GM12878 (cell line): ENCODE data around the gene FTCDNL1. TPM values are rescaled to one million over a fixed set of nuclear protein-coding genes. Genes with fewer than 3 reads are reported as not detected.

Source experiments
- ATAC-seq: fragments of 200-7000 bp; cut with Tn5 transposase; 3 replicates; pipeline ENCODE4 v1.9.1; 2020; ENCODE audit warnings: mild to moderate bottlenecking, moderate library complexity
- BruUV-seq: library from RNA; stranded (reverse); fragments of 400-500 nt; replicated peaks from 2 replicates; lab custom pipeline; 2021; lab: Mats Ljungman, UMichigan
- CTCF ChIA-PET: fragments of 300-600 bp; sonication (Branson Sonifier 250); formaldehyde crosslinking; extraction: SDS; loops from one replicate; lab custom pipeline; 2021; ENCODE audit warnings: inconsistent platforms; lab: Yijun Ruan, JAX
- POLR2A ChIA-PET: fragments of 350-600 bp; formaldehyde crosslinking; extraction: SDS; loops from one replicate; lab custom pipeline; 2021; ENCODE audit warnings: inconsistent platforms; lab: Charles Lee
- RAD21 ChIA-PET: fragments of 300-600 bp; sonication (Branson Sonifier 250); formaldehyde crosslinking; loops from one replicate; lab custom pipeline; 2023; ENCODE audit warnings: antibody characterized with exemption; ENCODE audit not compliant: unreplicated experiment; lab: Charles Lee
- SMC1A ChIA-PET: fragments of 300-600 bp; sonication (Branson Sonifier 250); formaldehyde crosslinking; loops from one replicate; lab custom pipeline; 2023; ENCODE audit not compliant: unreplicated experiment, uncharacterized antibody; lab: Charles Lee
- DNase-seq: peaks from one replicate; pipeline ENCODE4 v3.0.0-alpha.2; 2011; ENCODE audit warnings: low read depth, low spot score
- FAIRE-seq: peaks from 3 replicates; lab custom pipeline; 2011; peaks lifted over from hg19 to GRCh38; lab: Jason Lieb, UNC
- H2AFZ ChIP-seq: 2 replicates; pipeline ENCODE4 v1.6.0; 2011; ENCODE audit warnings: low read depth, low read length, control low read depth; ENCODE audit not compliant: control insufficient read depth
- H3K27ac ChIP-seq: 2 replicates; pipeline ENCODE4 v1.5.1; 2011; ENCODE audit warnings: control low read depth; ENCODE audit not compliant: control insufficient read depth, insufficient read depth
- H3K27me3 ChIP-seq, 2 experiments: replicated peaks in 1 of 2; 2 replicates each; pipeline versions ENCODE4 v1.6.0 to v1.6.1; 2011; ENCODE audit warnings: low read length in 1 of 2; ENCODE audit not compliant: control insufficient read depth in 2 of 2, insufficient read depth in 2 of 2
- H3K36me3 ChIP-seq, 2 experiments: 2 replicates each; pipeline ENCODE4 v1.5.1; 2011; ENCODE audit warnings: low read length in 1 of 2; ENCODE audit not compliant: control insufficient read depth in 2 of 2, insufficient read depth in 2 of 2
- H3K4me1 ChIP-seq: 2 replicates; pipeline ENCODE4 v1.6.1; 2011; ENCODE audit warnings: mild to moderate bottlenecking, low read length, moderate library complexity, mixed read lengths; ENCODE audit not compliant: control insufficient read depth, insufficient read depth
- H3K4me2 ChIP-seq: 2 replicates; pipeline ENCODE4 v1.6.0; 2011; ENCODE audit warnings: control low read depth; ENCODE audit not compliant: control insufficient read depth, insufficient read depth
- H3K4me3 ChIP-seq: fragments of 200-600 bp; sonication (generic); 2 replicates; pipeline ENCODE4 v1.5.1; 2016
- H3K79me2 ChIP-seq: 2 replicates; pipeline ENCODE4 v1.6.0; 2011; ENCODE audit warnings: low read length; ENCODE audit not compliant: control insufficient read depth, insufficient read depth
- H3K9ac ChIP-seq: 2 replicates; pipeline ENCODE4 v1.8.0; 2011; ENCODE audit warnings: low read length, control low read depth, mixed read lengths; ENCODE audit not compliant: control insufficient read depth, insufficient read depth
- H3K9me3 ChIP-seq: replicated peaks from 3 replicates; pipeline ENCODE4 v1.5.1; 2011; ENCODE audit warnings: mild to moderate bottlenecking, low read length; ENCODE audit not compliant: control insufficient read depth, insufficient read depth
- H4K20me1 ChIP-seq: 2 replicates; pipeline ENCODE4 v1.6.0; 2011; ENCODE audit not compliant: control insufficient read depth, insufficient read depth
- ATF3 ChIP-seq: IDR thresholded peaks from 2 replicates; pipeline ENCODE4 v1.6.1; 2011; ENCODE audit warnings: low read depth, mild to moderate bottlenecking, low read length, moderate library complexity, borderline replicate concordance; ENCODE audit errors: extremely low read depth
- CBX5 ChIP-seq: sonication (generic); IDR thresholded peaks from 2 replicates; pipeline ENCODE4 v1.6.1; 2016; ENCODE audit warnings: low read depth, moderate library complexity, mild to moderate bottlenecking, inconsistent platforms
- CEBPB ChIP-seq, 2 experiments: fragments of 150-350 bp in 1 of 2; IDR thresholded peaks; 2 replicates each; pipeline ENCODE4 v1.6.1; 2012 to 2014; ENCODE audit warnings: low read depth in 2 of 2, low read length in 2 of 2, borderline replicate concordance in 1 of 2, inconsistent platforms in 1 of 2
- CREB1 ChIP-seq: IDR thresholded peaks from 2 replicates; pipeline ENCODE4 v1.6.1; 2012; ENCODE audit warnings: low read depth, mild to moderate bottlenecking, inconsistent platforms
- CTCF ChIP-seq, 3 experiments: IDR thresholded peaks in 2 of 3; conservative IDR thresholded peaks in 1 of 3; 2 replicates each; pipeline ENCODE4 v1.5.1; 2011; ENCODE audit warnings: low read depth in 3 of 3, low read length in 3 of 3, mild to moderate bottlenecking in 3 of 3, control low read depth in 2 of 3, moderate library complexity in 2 of 3, inconsistent platforms in 1 of 3, mixed read lengths in 1 of 3; ENCODE audit not compliant: control insufficient read depth in 2 of 3, insufficient read depth in 1 of 3; ENCODE audit errors: extremely low read depth in 1 of 3
- FOXM1 ChIP-seq: IDR thresholded peaks from 2 replicates; pipeline ENCODE4 v1.6.1; 2012; ENCODE audit warnings: low read depth, mild to moderate bottlenecking, inconsistent platforms, low read length, moderate library complexity
- MXI1 ChIP-seq: fragments of 150-350 bp; IDR thresholded peaks from 2 replicates; pipeline ENCODE4 v1.6.1; 2011; ENCODE audit warnings: low read depth, mild to moderate bottlenecking, inconsistent platforms, low read length, improper control_type of control experiment
- NKRF ChIP-seq: fragments of 450-650 bp; conservative IDR thresholded peaks from 2 replicates; pipeline ENCODE4 v1.6.1; 2017; ENCODE audit warnings: mild to moderate bottlenecking, moderate library complexity
- RB1 ChIP-seq: fragments of 450-650 bp; formaldehyde crosslinking; IDR thresholded peaks from 2 replicates; pipeline ENCODE4 v1.6.1; 2017; ENCODE audit warnings: mild to moderate bottlenecking, borderline replicate concordance
- ZBTB11 ChIP-seq: fragments of 450-650 bp; formaldehyde crosslinking; IDR thresholded peaks from 2 replicates; pipeline ENCODE4 v1.5.0; 2022; ENCODE audit warnings: mild to moderate bottlenecking, missing genetic modification characterization
- WGBS: methylation state at CpG from one replicate; pipeline ENCODE4 v1.1.6; 2016; ENCODE audit warnings: low lambda C conversion rate; ENCODE audit not compliant: insufficient replicate concordance, insufficient coverage; ENCODE audit errors: missing lambda C conversion rate; 5-methylcytosine and 5-hydroxymethylcytosine counted together
- in situ Hi-C: fragments of 300-500 bp; cut with MboI; formaldehyde crosslinking; loops from 9 replicates; pipeline ENCODE4 v1.14.3; 2018; ENCODE audit warnings: mixed read lengths
- intact Hi-C: fragments of 100-400 bp; cut with micrococcal nuclease; formaldehyde crosslinking; loops from one replicate; pipeline ENCODE4 v1.14.2; 2022; ENCODE audit not compliant: unreplicated experiment
- polyA plus RNA-seq, 11 experiments: library from polyadenylated mRNA; depleted of rRNA in 4 of 11; unstranded in 6 of 11; stranded (reverse) in 5 of 11; fragments of >200 nt; fragmentation: Nextera tagmentation in 4 of 11; fragmentation: Illumina TruSeq in 1 of 11; extraction: Ambion mirVana in 4 of 11; extraction: Trizol in 1 of 11; gene quantifications; 1 replicate in 1 of 11; 2 replicates in 10 of 11; pipeline versions ENCODE4 v1.2.1 to v1.2.3, GENCODE V29; 2011 to 2016; ENCODE audit warnings: inconsistent platforms in 2 of 11, missing spikeins in 2 of 11, low read depth in 1 of 11
- total RNA-seq, 4 experiments: library from RNA; depleted of rRNA in 3 of 4; stranded (reverse); fragments of >200 nt in 3 of 4; fragmentation: Illumina TruSeq in 1 of 4; extraction: Trizol in 1 of 4; gene quantifications; 2 replicates each; pipeline versions ENCODE4 v1.2.1 to v1.2.3, GENCODE V29; 2013 to 2021
- TF ChIP-seq, protein P1 (sequence below): fragments of 450-650 bp; IDR thresholded peaks from 2 replicates; pipeline ENCODE4 v1.6.1; 2016; ENCODE audit warnings: mild to moderate bottlenecking, moderate library complexity, borderline replicate concordance

The FTCDNL1 gene
- total and polyA plus RNA-seq, 10 of the 15 experiments (the other 5 are each of a cell fraction or from before 2014, with no cell fraction given): 0.15 to 3.9 (median 2.0) TPM

- FAIRE-seq (no peak), DNase-seq (no peak), ATAC-seq (no peak)
- ChIA-PET POLR2A (no interaction called here), CTCF (interaction anchor here (2.6 kb wide), 1 partner anchor 10 kb away, joined by 15 read pairs; no protein-coding TSS in a partner anchor)
- intact Hi-C loops: no loop called here
- H3K79me2 ChIP-seq: no peaks in the 10 kb centered on the region
- no TSS peak for BruUV-seq
- H3K4me1 ChIP-seq: no peaks in the 10 kb centered on the region
- no peak overlapping the region for H2AFZ ChIP-seq
- no peak overlapping the region for H3K4me2 ChIP-seq
- no peaks in the 10 kb centered on the region for H4K20me1 ChIP-seq
- no peaks in the 10 kb centered on the region for H3K36me3 ChIP-seq
- no peak overlapping the region for H3K9ac ChIP-seq
- H3K27ac ChIP-seq: no peak overlapping the region
- H3K4me3 ChIP-seq: no peak overlapping the region
- TF ChIP-seq CBX5: no peak
- TF ChIP-seq NKRF: no peak
- no peak for TF ChIP-seq MXI1
- TF ChIP-seq, protein P1, sequence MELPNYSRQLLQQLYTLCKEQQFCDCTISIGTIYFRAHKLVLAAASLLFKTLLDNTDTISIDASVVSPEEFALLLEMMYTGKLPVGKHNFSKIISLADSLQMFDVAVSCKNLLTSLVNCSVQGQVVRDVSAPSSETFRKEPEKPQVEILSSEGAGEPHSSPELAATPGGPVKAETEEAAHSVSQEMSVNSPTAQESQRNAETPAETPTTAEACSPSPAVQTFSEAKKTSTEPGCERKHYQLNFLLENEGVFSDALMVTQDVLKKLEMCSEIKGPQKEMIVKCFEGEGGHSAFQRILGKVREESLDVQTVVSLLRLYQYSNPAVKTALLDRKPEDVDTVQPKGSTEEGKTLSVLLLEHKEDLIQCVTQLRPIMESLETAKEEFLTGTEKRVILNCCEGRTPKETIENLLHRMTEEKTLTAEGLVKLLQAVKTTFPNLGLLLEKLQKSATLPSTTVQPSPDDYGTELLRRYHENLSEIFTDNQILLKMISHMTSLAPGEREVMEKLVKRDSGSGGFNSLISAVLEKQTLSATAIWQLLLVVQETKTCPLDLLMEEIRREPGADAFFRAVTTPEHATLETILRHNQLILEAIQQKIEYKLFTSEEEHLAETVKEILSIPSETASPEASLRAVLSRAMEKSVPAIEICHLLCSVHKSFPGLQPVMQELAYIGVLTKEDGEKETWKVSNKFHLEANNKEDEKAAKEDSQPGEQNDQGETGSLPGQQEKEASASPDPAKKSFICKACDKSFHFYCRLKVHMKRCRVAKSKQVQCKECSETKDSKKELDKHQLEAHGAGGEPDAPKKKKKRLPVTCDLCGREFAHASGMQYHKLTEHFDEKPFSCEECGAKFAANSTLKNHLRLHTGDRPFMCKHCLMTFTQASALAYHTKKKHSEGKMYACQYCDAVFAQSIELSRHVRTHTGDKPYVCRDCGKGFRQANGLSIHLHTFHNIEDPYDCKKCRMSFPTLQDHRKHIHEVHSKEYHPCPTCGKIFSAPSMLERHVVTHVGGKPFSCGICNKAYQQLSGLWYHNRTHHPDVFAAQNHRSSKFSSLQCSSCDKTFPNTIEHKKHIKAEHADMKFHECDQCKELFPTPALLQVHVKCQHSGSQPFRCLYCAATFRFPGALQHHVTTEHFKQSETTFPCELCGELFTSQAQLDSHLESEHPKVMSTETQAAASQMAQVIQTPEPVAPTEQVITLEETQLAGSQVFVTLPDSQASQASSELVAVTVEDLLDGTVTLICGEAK: no peak
- TF ChIP-seq FOXM1: no peak
- TF ChIP-seq CTCF (IDR thresholded peaks at IDR 0.05 in 2 of 3, conservative IDR thresholded peaks at IDR 0.05 in 1 of 3; ENCODE audit: control insufficient read depth in 2 of 3, extremely low read depth in 1 of 3, insufficient read depth in 1 of 3, low read depth in 3 of 3, low read length in 3 of 3): no peak
- TF ChIP-seq CREB1: no peak
- no peak for TF ChIP-seq CEBPB (IDR thresholded peaks at IDR 0.05; ENCODE audit: borderline replicate concordance in 1 of 2, low read depth in 2 of 2, low read length in 2 of 2)
- TF ChIP-seq RB1: no peak
- TF ChIP-seq ZBTB11 (CRISPR knock-in tag): no peak
- no peak for TF ChIP-seq ATF3
- TF ChIP-seq, all 136 proteins: peak for 0
- WGBS: 30% methylated on average over 5 of the region's 5 CpGs
- ChIA-PET RAD21 (no interaction called here), SMC1A (interaction anchor here (0.7 kb wide), 1 partner anchor 53 kb away, joined by 3 read pairs; no protein-coding TSS in a partner anchor)
- H3K27me3 ChIP-seq: no peaks in the 10 kb centered on the region
- no peaks in the 10 kb centered on the region for H3K9me3 ChIP-seq
- in situ Hi-C loops: no loop called here
These were observed 101.4 kb downstream of the FTCDNL1 start for GRCh38 chr2:199749571-199749970.
